Measurements from ENCODE around the gene SMAD5.

The SMAD5 gene

DNA sequence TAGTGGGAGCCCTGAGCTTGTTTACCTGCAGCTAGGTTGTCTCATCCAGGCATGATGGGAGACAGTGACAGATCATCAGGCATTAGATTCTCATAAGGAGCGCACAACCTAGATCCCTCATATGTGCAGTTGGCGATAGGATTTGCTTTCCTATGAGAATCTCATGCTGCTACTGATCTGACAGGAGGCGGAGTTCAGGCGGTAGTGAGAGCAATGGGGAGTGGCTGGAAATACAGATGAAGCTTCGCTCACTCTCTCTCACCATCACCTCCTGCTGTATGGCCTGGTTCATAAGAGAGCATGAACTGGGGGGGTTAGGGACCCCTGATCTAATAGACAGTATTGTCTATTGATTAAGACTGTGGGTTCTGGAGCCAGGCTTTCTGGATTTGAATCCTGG, 24.9 kb downstream of the SMAD5 start:
- no peak for DNase-seq (ENCODE audit: low read depth)

DNA sequence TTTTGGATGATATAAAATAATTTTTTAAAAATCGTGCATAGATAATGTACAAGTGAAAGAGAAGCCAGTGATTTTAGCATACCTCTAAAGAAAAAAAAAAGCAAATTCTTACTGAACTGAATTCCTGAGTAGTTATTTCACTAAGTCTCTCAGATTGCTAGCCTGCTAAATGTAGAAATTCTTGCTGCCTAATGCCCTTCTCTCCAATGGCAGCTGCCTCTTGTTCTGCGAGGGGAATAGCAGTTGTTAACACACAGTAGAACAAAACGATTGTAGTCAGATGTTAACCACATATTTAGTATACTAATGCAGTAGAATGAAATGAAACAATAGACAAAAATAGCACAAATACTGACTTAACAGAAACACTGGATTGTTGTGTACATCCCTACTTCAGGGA, 26.8 kb downstream of the SMAD5 start:
- no peak for DNase-seq (ENCODE audit: low read depth)

DNA sequence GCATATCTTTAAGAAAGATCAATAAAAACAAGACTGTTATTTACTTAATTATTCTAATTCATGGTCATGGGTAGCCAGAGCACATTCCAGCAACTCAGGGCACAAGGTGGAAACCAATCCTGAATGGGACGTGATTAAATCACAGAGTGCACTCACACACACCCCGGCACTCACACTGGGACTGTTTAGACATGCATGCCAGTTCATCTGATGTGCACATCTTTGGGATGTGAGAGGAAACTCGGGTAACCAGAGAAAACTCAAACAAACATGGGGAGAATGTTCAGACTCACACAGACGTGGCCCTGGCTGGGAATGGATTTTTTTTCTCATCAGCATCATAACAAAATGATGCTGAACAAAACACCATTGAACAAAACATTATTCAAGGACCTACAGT, 29.4 kb downstream of the SMAD5 start:
- no peak for DNase-seq (ENCODE audit: low read depth)

DNA sequence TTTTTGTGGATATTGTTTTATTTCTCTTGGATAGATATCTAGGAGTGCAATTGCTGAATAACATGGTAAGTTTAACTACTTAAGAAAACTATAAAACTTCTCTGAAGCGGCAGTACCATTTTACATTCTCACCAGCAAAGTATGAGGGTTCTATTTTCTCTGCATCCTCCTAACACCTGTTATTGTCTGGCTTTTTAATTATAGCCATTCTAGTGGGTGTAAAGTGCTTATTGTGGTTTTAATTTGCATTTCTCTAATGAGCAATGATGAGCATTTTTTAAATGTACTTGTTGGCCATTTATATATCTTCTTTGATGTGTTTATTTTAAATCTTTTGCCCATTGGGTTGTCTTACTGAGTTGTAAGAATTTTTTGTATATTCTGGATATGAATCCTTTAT, 31.6 kb downstream of the SMAD5 start:
- no peak for DNase-seq (ENCODE audit: low read depth)

DNA sequence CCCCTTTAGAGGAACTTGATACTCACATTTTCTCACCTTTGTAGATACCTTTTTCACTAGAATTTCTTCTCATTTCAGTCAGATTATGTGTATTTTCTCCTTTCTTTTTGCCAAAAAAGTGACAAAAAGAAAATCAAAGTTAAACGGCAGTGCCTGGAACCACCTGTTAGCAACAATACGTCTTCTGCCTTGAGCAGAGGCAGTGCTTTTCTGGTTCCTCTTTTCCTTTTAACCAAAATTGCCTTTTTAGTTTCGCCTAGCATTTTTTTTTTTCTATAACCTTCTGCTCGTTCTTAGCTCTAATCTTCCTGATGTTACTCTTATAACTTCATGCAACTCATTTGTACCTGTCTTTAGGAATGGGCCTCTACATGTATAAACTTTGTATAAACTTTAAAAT, 34.3 kb downstream of the SMAD5 start:
- DNase-seq (ENCODE audit: low read depth), result no peak

DNA sequence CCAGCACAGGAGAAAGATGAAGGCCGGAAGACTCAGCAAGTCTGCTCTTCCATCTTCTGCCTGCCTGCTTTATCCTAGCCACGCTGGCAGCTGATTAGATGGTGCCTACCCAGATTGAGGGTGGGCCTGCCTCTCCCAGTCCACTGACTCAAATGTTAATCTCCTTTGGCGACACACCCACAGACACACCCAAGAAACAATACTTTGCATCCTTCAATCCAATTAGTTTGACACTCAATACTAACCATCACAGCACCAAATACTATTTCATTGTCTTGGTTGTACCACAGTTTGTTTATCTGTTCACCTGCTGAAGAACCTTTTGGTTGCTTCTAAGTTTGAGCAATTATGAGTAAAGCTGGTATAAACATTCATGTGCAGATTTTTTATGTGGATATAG, 36.6 kb downstream of the SMAD5 start:
- DNase-seq (ENCODE audit: low read depth), result no peak

DNA sequence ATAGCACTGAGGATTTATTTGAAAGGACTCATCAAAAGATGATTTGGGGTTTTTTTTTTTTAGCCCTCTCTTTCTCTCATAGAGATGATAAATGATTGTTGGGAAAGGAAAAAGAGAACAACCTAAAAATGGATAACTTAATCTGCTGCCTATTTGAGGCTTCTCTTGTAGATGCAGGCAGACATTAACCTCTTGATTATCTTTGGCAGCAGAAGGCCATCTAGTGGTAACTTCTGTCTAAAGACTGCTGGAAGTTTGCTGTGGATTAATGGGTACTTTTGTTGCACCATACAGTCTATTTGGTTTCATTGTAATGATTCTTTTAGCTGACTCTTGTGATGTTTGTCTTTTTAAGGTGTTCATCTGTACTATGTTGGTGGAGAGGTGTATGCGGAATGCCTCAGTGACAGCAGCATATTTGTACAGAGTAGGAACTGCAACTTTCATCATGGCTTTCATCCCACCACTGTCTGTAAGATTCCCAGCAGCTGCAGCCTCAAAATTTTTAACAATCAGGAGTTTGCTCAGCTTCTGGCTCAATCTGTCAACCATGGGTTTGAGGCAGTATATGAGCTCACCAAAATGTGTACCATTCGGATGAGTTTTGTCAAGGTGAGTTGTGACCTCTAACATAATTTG, 41.5 kb downstream of the SMAD5 start:
- DNase-seq (ENCODE audit: low read depth), result no peak

DNA sequence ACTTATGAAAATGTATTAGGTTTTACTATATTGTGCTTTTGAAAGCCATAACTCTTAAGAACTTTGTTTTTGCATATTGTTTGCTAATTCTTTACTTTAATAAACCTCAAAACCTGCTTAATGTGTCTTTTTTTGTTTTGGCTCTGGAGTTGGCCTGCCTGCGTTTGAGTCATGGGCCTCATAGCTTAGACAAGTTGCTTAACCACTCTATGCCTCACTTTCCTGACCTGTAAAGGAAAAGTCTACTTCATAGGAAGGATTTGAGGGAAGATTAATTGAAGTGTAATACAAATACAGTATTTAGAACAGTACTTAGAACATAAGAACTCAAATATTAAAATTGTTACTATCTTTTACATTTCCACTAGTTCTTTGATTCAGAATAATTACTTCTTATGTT, 50.0 kb downstream of the SMAD5 start:
- DNase-seq (ENCODE audit: low read depth), result no peak

DNA sequence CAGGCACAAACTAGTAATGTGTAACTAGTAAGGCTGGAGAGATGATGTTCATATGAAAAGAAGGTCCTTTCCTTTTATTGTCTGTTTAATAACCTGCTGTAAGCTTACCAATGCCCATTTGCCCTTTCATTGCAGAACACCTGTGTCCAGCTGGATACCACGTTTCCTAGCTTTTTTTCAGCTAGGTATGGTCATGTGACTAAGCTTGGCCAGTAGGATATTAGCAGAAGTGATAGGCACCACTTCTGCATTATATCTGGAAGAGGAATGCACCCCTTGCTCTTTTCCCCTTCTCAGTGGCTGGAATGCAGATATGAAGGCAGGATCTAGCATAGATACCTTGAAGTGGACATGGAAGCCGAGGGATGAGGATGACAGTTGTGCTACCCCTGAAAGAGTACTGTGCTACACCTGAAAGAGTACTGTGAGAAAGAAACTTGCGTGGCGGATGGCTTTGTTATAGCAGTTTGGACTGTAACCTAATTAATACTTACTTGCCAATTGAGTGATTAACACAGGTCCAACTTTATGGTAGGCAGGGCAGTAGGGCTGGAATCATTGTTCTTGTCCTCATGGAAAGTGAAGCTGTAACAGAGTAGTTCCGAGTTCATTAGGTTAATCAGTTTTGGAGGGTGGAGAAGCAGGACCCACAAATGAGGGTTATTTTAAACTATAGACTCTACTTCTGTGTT, 53.5 kb downstream of the SMAD5 start:
- no peak for DNase-seq (ENCODE audit: low read depth)

DNA sequence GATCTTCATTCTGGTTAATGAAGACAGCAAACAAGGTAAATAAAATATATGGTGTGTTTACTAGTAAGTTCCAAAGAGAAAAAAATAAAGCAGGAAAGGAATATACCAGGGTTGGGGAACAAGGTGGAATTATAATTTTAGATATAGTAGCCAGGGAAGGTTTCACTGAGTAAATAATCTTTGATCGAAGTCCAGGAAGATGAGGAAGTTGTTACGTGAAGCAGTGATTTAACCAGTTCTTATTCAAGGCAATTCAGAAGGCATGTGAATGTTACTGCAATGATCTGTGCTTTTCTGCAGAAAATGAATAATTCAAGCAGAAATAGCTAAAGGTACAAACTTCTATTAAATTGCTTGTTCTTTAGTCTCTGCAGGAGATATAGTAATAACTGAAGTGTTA, 54.2 kb downstream of the SMAD5 start:
- DNase-seq (ENCODE audit: low read depth), result no peak

DNA sequence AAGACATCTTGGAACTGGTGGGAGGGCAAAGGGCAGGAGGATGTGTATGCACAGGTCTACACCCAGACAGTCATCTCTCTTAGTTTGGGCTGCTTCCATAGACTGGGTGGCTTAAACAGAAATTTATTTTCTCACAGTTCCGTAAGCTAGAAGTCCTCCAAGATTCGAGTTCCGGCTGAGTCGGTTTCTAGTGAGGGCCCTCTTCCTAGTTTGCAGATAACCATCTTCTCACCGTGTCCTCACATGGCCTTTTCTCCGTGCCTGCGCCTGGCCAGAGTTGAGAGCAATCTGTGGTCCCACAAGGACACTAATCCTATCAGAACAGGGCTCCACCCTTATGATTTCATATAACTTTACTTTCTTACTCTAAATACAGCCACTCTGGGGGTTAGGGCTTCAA, 56.2 kb downstream of the SMAD5 start:
- no peak for DNase-seq (ENCODE audit: low read depth)

DNA sequence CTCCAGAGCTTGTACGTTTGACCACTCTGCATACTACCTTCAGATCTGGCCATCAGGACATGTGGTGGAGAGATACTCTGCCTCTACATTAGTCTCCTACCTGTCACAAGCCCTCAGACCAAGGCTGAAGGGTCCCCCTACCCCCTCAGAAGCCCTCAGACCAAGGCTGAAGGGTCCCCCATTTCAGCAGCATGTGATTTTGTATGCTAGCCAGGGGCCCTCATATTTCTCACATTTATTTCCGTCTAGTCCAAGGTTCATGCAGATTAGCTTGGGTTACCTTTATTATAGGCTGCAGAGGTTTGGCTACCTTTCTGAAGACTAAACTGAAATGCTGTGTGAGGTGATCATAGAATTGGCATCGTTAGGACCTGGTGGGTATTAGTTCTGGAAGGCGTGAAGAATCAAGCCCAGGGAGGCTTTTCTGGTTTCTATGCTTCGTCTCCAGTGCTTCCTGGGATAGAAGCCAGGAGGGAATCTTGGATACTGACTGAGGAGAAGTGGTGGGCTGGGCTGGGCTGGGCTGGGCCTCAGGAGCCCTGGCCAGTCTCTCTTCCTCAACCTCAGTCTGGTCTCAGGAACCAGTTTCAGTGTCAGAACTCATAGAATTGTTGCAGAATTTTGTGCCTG, 57.6 kb downstream of the SMAD5 start:
- DNase-seq (ENCODE audit: low read depth), result no peak

DNA sequence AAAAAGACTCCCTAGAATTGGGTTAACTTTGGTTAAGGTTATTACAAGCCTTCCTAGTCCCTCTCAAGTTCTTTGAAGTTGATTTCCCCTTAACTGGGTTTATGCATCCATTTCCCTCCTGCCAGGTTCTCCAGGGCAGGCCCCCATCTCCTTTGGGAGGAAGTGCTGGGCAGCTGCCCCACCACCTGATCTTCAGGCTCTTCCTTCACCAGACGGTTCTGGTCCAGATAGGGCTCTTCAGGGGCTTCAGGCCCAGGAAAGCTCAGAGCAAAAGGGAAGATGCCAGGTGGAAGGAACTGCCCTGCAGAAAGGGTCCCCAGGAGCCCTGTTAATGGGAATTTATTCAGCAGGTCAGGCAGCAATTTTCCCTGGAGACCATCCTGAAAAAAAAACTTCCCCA, 58.3 kb downstream of the SMAD5 start:
- no peak for DNase-seq (ENCODE audit: low read depth)

DNA sequence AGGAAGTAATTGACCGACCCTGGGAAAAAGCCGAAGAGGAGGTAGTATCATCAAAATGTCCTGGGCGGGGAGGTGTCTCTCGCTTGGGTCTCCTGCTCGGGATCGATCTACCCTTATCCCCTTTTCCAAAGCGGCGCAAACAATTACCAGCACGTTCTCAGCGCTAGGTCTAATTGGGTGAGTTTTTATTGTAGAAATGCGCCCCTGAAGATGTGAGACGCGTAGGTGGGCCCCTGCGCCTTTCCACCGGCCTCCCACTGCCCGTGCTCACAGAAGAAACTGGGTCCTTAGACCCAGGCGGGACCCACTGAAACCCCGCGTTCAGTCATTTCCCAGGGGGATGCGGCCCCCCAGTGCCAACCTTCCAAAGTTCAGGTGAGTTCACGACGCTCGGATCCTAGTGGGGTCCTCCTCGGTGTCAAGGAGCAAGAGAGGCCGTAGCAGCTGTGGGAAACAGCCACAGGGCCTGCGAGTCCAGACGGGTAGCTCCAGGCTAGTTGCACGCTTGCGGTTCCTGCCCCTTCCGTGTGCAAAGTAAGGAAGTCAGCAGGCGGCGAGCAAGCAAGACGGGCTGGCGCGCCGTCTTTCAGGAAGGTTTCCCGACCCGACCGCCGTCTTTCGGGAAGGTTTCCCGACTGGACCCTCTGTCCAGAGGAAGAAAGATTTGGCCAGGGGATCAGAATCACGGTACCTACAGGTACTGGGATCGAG, 58.8 kb downstream of the SMAD5 start:
- no peak for DNase-seq (ENCODE audit: low read depth)

DNA sequence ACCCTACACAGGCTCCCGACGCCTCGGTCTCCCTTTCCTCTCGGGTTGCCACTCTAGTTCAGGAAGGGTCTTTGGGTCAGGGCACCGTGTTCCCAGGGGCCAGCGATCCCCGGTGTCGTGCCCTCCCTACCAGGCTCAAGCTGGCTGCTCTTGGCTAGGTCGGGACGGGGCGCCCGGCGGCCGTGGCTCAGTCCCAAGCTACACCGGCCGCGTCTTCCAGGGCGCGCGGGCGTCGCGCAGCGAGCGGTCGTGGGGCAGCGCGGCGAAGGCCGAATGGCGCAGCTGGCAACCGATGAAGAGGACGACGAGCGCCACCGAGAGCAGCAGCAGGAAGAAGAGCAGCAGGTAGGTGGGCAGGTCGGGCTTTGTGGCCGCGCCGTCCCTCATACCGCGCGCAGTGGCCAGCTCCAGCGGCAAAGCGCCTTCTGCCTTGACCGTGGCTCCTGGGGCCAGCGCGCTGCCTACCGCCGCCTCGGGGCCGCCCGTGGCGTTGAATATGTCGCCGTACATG, 59.4 kb downstream of the SMAD5 start:
- no peak for DNase-seq (ENCODE audit: low read depth)

DNA sequence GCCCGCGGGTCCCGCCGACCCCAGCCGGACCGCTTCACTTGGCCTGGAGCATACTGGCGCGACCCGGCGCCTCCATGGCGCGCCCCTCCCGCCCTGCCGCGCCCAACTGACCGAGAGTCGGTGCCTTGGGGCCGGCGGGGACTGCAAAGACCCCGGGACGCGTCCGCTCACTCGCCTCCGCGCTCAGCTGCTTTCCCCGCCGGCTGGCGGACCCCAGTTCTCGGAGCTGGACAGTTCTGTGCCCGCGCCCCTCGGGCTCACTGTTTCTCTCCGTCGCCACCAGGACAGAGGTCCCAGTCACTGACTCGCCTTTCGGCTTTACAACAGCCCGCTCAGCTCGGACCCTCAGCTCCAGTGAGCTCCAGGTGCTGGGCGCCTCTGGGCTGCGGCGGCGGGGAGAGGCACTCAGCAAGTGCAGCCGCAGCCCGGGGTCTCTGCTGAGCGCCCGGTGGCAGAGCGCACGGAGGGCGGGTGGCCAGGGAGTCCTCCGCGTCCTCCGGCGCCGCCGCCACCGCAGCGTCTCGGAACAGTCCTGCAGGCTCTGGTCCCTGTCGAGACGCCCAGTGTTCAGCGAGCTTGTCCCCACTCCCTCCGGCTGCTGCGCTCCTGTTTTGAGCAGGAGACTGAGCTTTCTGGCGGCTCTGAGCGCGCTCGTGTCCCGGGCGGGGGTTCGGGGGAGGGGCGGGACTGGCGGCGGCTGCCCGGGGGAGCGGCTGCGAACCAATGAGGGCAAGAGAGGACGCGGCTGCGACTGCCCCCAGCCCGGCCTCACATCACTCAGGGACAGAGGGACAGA, 60.1 kb downstream of the SMAD5 start, which contains the start of gene SMIM32:
Gene SMIM32, minus strand, starts transcription at position 637 of the 796 bp plus-strand sequence. CDS start 638 bp downstream, outside the sequence.
- no peak for DNase-seq (ENCODE audit: low read depth)

DNA sequence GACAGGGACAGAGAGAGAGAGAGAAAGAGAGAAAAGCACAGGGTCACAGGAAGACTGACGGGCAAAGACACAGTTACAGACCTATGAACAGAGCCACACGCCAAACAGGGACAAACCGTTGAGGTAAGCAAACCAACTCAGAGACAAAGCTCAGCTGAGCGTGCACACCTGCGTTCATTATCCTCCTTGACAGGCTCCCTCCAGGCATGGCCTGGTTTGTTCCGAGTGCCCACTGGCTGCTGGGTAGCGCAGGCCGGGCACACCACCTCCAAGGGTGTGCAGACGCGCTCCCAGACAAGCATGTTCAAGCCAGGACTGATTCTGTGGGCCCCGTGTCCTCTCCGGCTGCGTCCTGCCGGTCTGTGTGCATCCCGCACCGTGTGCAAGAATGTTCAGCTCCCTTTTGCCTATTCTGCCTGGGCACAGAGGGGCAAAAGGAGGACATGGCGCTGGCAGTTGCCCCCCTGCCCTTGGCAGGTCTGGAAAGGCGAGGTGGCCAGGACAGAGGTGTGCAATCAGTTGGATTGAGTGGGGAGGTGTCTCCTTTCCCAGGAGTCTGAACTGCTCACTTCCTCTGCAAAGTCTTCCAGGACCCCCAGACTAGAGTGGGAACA, 60.8 kb downstream of the SMAD5 start:
- DNase-seq (ENCODE audit: low read depth), result no peak

DNA sequence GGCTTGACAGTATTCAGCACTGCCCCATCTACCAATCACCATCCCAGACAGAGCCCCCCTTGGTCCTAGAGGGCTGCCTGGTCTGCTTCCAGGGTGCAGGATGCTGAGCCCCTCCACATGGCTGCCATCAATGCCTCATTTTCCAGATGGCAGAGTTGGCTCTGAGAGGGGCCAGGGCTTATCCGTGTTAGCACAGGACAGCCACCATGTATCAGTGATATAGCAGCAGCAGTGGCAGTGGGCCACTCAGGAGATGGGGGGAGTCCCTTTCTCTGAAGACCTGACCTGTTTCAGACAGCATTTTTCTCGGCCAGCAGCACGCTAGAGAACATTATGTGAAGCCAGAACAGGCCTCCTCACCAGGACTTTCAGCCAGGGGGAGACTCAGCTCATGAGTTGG, 61.9 kb downstream of the SMAD5 start:
- DNase-seq (ENCODE audit: low read depth), result no peak

DNA sequence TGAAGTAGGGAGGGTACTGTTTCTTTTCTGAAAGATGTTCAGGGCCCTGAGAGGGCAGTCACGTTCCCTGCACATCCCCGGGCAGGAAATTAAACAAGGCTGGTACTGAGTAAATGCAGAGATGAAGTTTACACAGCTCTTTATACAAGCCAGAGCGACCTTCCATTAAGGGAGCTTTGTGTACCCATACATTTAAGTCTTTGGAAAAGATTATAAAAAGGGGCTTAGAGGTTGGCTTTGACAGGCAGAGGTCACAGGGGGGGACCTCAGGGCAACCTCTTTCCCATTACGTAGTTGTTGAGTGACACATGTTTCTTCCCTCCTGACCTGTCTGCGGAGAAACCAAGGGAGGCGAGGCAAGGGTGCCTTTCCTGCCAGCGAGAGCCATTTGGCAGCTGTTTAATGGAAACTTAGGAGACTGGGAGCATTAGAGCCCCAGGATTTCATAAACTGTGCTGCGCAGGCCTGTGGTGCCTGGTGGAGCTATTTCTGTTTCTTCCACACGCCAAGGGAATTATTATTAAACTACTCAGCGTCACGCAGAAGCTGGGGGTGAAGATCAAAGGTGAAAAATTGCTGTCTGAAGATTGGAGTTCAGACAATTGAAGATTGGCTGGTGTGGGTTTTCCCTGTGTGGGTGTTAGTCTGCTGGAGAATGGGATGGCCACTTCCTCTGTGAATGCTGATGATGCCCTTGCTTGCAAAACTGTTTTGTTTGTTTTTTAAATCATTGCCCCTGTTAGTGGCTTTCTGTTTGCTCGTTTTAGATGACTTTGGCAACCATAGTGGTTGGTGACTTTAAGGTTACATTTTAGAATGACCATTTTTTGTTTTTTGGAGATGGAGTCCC, 63.6 kb downstream of the SMAD5 start:
- DNase-seq (ENCODE audit: low read depth), result no peak

DNA sequence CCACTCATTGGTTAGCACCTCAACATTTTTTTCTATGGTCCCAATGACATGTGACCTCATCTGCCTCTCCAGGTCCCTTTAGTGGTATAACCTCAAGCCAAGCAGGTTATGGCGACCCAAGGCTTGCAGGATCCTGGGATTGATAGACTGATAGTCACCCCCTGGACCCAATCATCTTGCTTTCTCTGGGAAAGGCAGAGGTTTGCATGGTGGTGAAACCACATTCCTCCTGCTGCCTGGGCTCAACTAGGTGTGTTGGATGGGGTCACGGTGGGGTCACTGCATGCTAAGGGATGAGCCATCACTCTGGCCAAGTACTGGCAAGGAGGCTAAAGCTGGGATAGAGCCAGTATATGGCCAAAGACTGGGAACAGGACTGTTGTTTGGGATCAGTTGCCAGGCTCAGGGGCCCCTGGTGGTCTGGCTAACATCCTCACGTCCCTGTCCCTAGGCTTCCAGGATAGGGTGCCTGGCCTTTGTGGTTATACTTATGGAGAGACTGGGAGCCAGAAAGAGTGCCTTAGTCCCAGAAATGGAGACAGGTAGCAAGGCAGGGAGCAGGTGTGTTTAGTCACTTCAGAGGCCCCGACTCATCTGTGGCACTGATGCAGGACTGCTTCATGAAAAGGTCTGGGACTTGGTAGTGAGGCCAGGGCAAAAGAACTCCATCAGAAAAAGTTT, 65.0 kb downstream of the SMAD5 start:
- no peak for DNase-seq (ENCODE audit: low read depth)
